NT2/D1 (cell line): ENCODE measurements around the gene ARHGAP28.

Experiments
- SUZ12 ChIP-seq: IDR thresholded peaks from 2 replicates; pipeline ENCODE4 v1.6.1; 2011; ENCODE audit not compliant: insufficient read length, insufficient read depth; ENCODE audit errors: extremely low read depth
- YY1 ChIP-seq: IDR thresholded peaks from 2 replicates; pipeline ENCODE4 v1.6.1; 2011; ENCODE audit not compliant: insufficient read length, insufficient read depth
- ZNF274 ChIP-seq: IDR thresholded peaks from 2 replicates; pipeline ENCODE4 v1.6.1; 2011; ENCODE audit warnings: mild to moderate bottlenecking, low read depth, low read length

- TF ChIP-seq ZNF274 (no peak), YY1 (no peak), SUZ12 (no peak)
Measured at GRCh38 chr18:6901286-6901926, 171.9 kb downstream of the ARHGAP28 start.
